ENCODE measurements around the gene THSD1. TPM values are rescaled to one million over a fixed set of nuclear protein-coding genes. Genes with fewer than 3 reads are reported as not detected.

The THSD1 gene
- total and polyA plus RNA-seq, 10 of the 15 experiments (the other 5 are each of a cell fraction or from before 2014, with no cell fraction given) = 0.03 to 0.20 (median 0.13) TPM; not detected in 2

- POLR2A ChIA-PET = interaction anchor here (0.7 kb wide), 1 partner anchor 76 kb away, joined by 3 read pairs; no protein-coding TSS in a partner anchor
- TF ChIP-seq CEBPB (IDR thresholded peaks at IDR 0.05; ENCODE audit: borderline replicate concordance in 1 of 2, low read depth in 2 of 2, low read length in 2 of 2) (no peak), USF2 (IDR thresholded peaks at IDR 0.05; ENCODE audit: borderline replicate concordance, low read depth, low read length) (no peak), HDAC2 (IDR thresholded peaks at IDR 0.05) (no peak), MLLT1 (IDR thresholded peaks at IDR 0.05) (no peak), BMI1 (IDR thresholded peaks at IDR 0.05; ENCODE audit: borderline replicate concordance) (no peak), CTCF (IDR thresholded peaks at IDR 0.05 in 2 of 3, conservative IDR thresholded peaks at IDR 0.05 in 1 of 3; ENCODE audit: control insufficient read depth in 2 of 3, extremely low read depth in 1 of 3, insufficient read depth in 1 of 3, low read depth in 3 of 3, low read length in 3 of 3) (no peak), BACH1 (IDR thresholded peaks at IDR 0.05; ENCODE audit: borderline replicate concordance) (no peak), MXI1 (IDR thresholded peaks at IDR 0.05; ENCODE audit: low read depth, low read length) (no peak), KDM1A (IDR thresholded peaks at IDR 0.05; ENCODE audit: borderline replicate concordance) (no peak), EED (IDR thresholded peaks at IDR 0.05; ENCODE audit: low read depth) (no peak), MEF2A (IDR thresholded peaks at IDR 0.05; ENCODE audit: insufficient read depth, low read depth, low read length) (no peak), ELK1 (IDR thresholded peaks at IDR 0.05; ENCODE audit: low read depth, low read length) (no peak), TCF3 (IDR thresholded peaks at IDR 0.05; ENCODE audit: borderline replicate concordance, insufficient read depth, low read depth, low read length) (no peak), SMAD5 (IDR thresholded peaks at IDR 0.05; ENCODE audit: low read depth) (no peak), CBX3 (IDR thresholded peaks at IDR 0.05; ENCODE audit: borderline replicate concordance, low read depth) (no peak), CEBPZ (IDR thresholded peaks at IDR 0.05; ENCODE audit: low read depth, low read length) (no peak)
Observed at GRCh38 chr13:52361225-52361624, 44.7 kb downstream of the THSD1 start.

More at GRCh38 chr13:52361225-52361624, 44.7 kb downstream of the THSD1 start:
- SMC1A ChIA-PET (ENCODE audit: uncharacterized antibody, unreplicated experiment) = no interaction called here
- no peaks in the 10 kb centered on the region for H3K79me2 ChIP-seq (ENCODE audit: control insufficient read depth, insufficient read depth, low read length)
- intact Hi-C loops (cut with micrococcal nuclease; ENCODE audit: unreplicated experiment) (no loop called here), in situ Hi-C loops (cut with MboI) (no loop called here)
- RAD21 ChIA-PET (ENCODE audit: unreplicated experiment) = no interaction called here
- no peak overlapping the region for H3K4me3 ChIP-seq
- CTCF ChIA-PET = no interaction called here
- no peak overlapping the region for H2AFZ ChIP-seq (ENCODE audit: control insufficient read depth, low read depth, low read length)
- no peak overlapping the region for H3K27ac ChIP-seq (ENCODE audit: control insufficient read depth, insufficient read depth)
- H3K4me1 ChIP-seq (ENCODE audit: control insufficient read depth, insufficient read depth, low read length) = no peaks in the 10 kb centered on the region
- H4K20me1 ChIP-seq (ENCODE audit: control insufficient read depth, insufficient read depth) = no peaks in the 10 kb centered on the region
- H3K36me3 ChIP-seq (ENCODE audit: control insufficient read depth in 2 of 2, insufficient read depth in 2 of 2, low read length in 1 of 2) = no peaks in the 10 kb centered on the region
- no peak overlapping the region for H3K9ac ChIP-seq (ENCODE audit: control insufficient read depth, insufficient read depth, low read length)
- no TSS peak for BruUV-seq (replicated peaks)
- no peak overlapping the region for H3K4me2 ChIP-seq (ENCODE audit: control insufficient read depth, insufficient read depth)
- WGBS (ENCODE audit: insufficient coverage, insufficient replicate concordance, low lambda C conversion rate, missing lambda C conversion rate) = 27% methylated on average over 4 of the region's 4 CpGs
- no peak for DNase-seq (ENCODE audit: low read depth, low spot score)
- ATAC-seq = no peak
- FAIRE-seq = no peak
- no peaks in the 10 kb centered on the region for H3K9me3 ChIP-seq (replicated peaks; ENCODE audit: control insufficient read depth, insufficient read depth, low read length)
- H3K27me3 ChIP-seq (replicated peaks in 1 of 2; ENCODE audit: control insufficient read depth in 2 of 2, insufficient read depth in 2 of 2, low read length in 1 of 2) = no peaks in the 10 kb centered on the region
